Mesenchymal stem cell (in vitro differentiated cells and primary cell): ENCODE data around the gene SNRPD2.

Experiments
- DNase-seq: peaks from one replicate; pipeline ENCODE4 v3.0.0-alpha.2; 2013
- H2AFZ ChIP-seq: one replicate; pipeline ENCODE4 v1.6.1; 2013; ENCODE audit warnings: low read depth, mild to moderate bottlenecking, control low read depth, inconsistent platforms, low read length, moderate library complexity
- H2AK5ac ChIP-seq: 2 replicates; pipeline ENCODE4 v1.6.1; 2013; ENCODE audit warnings: low read length, moderate library complexity, mild to moderate bottlenecking, inconsistent platforms; ENCODE audit not compliant: severe bottlenecking
- H2BK120ac ChIP-seq: one replicate; pipeline ENCODE4 v1.6.1; 2013; ENCODE audit warnings: low read depth, mild to moderate bottlenecking, inconsistent platforms, low read length, moderate library complexity
- H2BK12ac ChIP-seq, 2 experiments: one replicate each; pipeline ENCODE4 v1.6.1; 2013; ENCODE audit warnings: inconsistent platforms in 2 of 2, low read length in 2 of 2, mild to moderate bottlenecking in 2 of 2, moderate library complexity in 2 of 2, control low read depth in 1 of 2
- H2BK15ac ChIP-seq: one replicate; pipeline ENCODE4 v1.6.1; 2013; ENCODE audit warnings: mild to moderate bottlenecking, low read depth, inconsistent platforms; ENCODE audit not compliant: poor library complexity, severe bottlenecking
- H2BK5ac ChIP-seq: 2 replicates; pipeline ENCODE4 v1.6.1; 2013; ENCODE audit warnings: low read depth, mild to moderate bottlenecking, low read length, control low read depth, inconsistent platforms; ENCODE audit not compliant: poor library complexity, severe bottlenecking
- H3K14ac ChIP-seq, 2 experiments: one replicate each; pipeline ENCODE4 v1.6.1; 2013; ENCODE audit warnings: inconsistent platforms in 2 of 2, low read length in 2 of 2, control low read depth in 1 of 2, mild to moderate bottlenecking in 1 of 2, moderate library complexity in 1 of 2
- H3K18ac ChIP-seq, 2 experiments: one replicate each; pipeline ENCODE4 v1.6.1; 2013; ENCODE audit warnings: inconsistent platforms in 2 of 2, low read length in 2 of 2, control low read depth in 1 of 2, low read depth in 1 of 2, mild to moderate bottlenecking in 1 of 2
- H3K23ac ChIP-seq, 2 experiments: one replicate each; pipeline ENCODE4 v1.6.1; 2013; ENCODE audit warnings: inconsistent platforms in 2 of 2, low read length in 2 of 2, mild to moderate bottlenecking in 2 of 2, moderate library complexity in 2 of 2, control low read depth in 1 of 2
- H3K27ac ChIP-seq: 2 replicates; pipeline ENCODE4 v1.5.1; 2013; ENCODE audit warnings: mild to moderate bottlenecking, moderate library complexity, low read length, control low read depth, inconsistent platforms; ENCODE audit not compliant: poor library complexity, severe bottlenecking
- H3K27me3 ChIP-seq, 2 experiments: 2 replicates each; pipeline versions ENCODE4 v1.6.1 to v1.7.0; 2013; ENCODE audit warnings: low read length in 2 of 2, mild to moderate bottlenecking in 2 of 2, moderate library complexity in 2 of 2, control low read depth in 1 of 2, inconsistent platforms in 1 of 2; ENCODE audit not compliant: control insufficient read depth in 1 of 2, insufficient read depth in 1 of 2
- H3K36me3 ChIP-seq, 2 experiments: 2 replicates each; pipeline versions ENCODE4 v1.6.1 to v1.7.0; 2013; ENCODE audit warnings: low read length in 2 of 2, control low read depth in 1 of 2, inconsistent platforms in 1 of 2, low read depth in 1 of 2, mild to moderate bottlenecking in 1 of 2; ENCODE audit not compliant: insufficient read depth in 2 of 2, control insufficient read depth in 1 of 2
- H3K4ac ChIP-seq, 2 experiments: one replicate each; pipeline ENCODE4 v1.6.1; 2013; ENCODE audit warnings: inconsistent platforms in 2 of 2, low read length in 2 of 2, mild to moderate bottlenecking in 2 of 2, moderate library complexity in 2 of 2, control low read depth in 1 of 2, low read depth in 1 of 2
- H3K4me1 ChIP-seq: 2 replicates; pipeline ENCODE4 v1.6.1; 2013; ENCODE audit warnings: low read depth, low read length, control low read depth; ENCODE audit not compliant: control insufficient read depth, insufficient read depth
- H3K4me2 ChIP-seq: 2 replicates; pipeline ENCODE4 v1.6.1; 2013; ENCODE audit warnings: low read length, mild to moderate bottlenecking, inconsistent platforms; ENCODE audit not compliant: poor library complexity, severe bottlenecking
- H3K4me3 ChIP-seq, 2 experiments: 2 replicates each; pipeline versions ENCODE4 v1.5.1 to v1.7.0; 2013; ENCODE audit warnings: low read length in 2 of 2, mild to moderate bottlenecking in 2 of 2, control low read depth in 1 of 2, low read depth in 1 of 2; ENCODE audit not compliant: insufficient read depth in 1 of 2
- H3K79me1 ChIP-seq: replicated peaks from 2 replicates; pipeline ENCODE4 v1.6.1; 2013; ENCODE audit warnings: mild to moderate bottlenecking, control low read depth, low read length, inconsistent platforms; ENCODE audit not compliant: poor library complexity, severe bottlenecking
- H3K9ac ChIP-seq: 2 replicates; pipeline ENCODE4 v1.7.0; 2013; ENCODE audit warnings: mild to moderate bottlenecking, low read length, moderate library complexity
- H3K9me3 ChIP-seq: 2 replicates; pipeline ENCODE4 v1.7.0; 2013; ENCODE audit warnings: mild to moderate bottlenecking, low read length; ENCODE audit not compliant: control insufficient read depth
- H4K8ac ChIP-seq: one replicate; pipeline ENCODE4 v1.6.1; 2013; ENCODE audit warnings: inconsistent platforms, mild to moderate bottlenecking, low read length, moderate library complexity
- H4K91ac ChIP-seq: one replicate; pipeline ENCODE4 v1.6.1; 2013; ENCODE audit warnings: mild to moderate bottlenecking, low read length, inconsistent platforms
- WGBS: methylation state at CpG from one replicate; pipeline ENCODE4 v1.1.7; 2013; ENCODE audit warnings: mixed read lengths; 5-methylcytosine and 5-hydroxymethylcytosine counted together

Gene SNRPD2

DNA sequence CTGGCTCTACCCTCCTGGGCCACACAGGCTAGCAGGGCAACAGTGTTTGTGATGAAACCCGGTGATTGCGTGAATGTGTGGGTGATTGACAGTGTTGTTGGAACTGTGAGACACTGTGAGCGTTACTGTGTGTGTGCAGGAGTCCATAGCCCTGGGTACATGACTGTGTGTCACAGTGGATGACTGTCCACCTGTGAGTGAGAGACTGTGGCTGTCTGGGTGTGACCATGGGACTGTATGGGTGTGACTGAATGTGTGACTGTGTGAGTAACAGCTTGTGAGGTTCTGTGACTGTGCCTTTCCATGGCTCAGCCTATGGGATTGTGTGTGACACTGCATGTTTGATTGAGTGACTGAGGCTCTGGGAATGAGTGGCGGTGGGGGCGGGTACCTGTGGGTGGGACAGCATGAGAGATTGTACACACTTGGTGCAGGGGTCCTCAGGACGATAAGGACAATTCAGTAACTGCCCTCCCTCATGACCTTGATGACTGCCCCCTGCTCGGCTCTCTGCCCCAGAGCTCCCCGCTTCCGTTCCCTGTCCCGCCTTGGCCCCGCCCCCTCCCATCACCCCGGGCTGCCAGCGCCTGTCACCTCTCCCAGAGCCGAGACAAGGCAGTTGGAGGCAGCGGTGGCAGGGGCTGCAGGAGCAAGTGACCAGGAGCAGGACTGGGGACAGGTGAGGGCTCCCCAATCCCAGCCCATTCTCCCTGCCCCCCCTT, 24.0 kb downstream of the SNRPD2 start, which contains the start of gene GIPR:
Gene GIPR, plus strand, starts transcription at position 602 of the 722 bp plus-strand sequence. CDS start 1,300 bp downstream, outside the sequence.
- Histone ChIP-seq H2AK5ac (no peak within 1 kb of the TSS), H2BK120ac (peak within 1 kb of the TSS; percentile 0), H3K36me3 (no peaks in the 10 kb centered on the region), H3K23ac (peak within 1 kb of the TSS in 1 of 2 experiments; percentile 20), H4K91ac (peak within 1 kb of the TSS; percentile 12), H2BK15ac (peak within 1 kb of the TSS; percentile 13), H3K9ac (no peak within 1 kb of the TSS), H3K4me3 (peak within 1 kb of the TSS; percentile 42 to 46), H4K8ac (peak within 1 kb of the TSS; percentile 52), H2BK12ac (peak within 1 kb of the TSS; percentile 1 to 75), H3K4ac (peak within 1 kb of the TSS; percentile 16 to 84), H3K9me3 (no peaks in the 10 kb centered on the region), H3K18ac (peak within 1 kb of the TSS; percentile 57 to 90), H2AFZ (peak within 1 kb of the TSS; percentile 54), H3K4me1 (peaks cover 19% of the 10 kb centered on the region), H3K79me1 (no peaks in the 10 kb centered on the region), H3K27ac (no peak within 1 kb of the TSS), H3K4me2 (peak within 1 kb of the TSS; percentile 66), H3K14ac (peak within 1 kb of the TSS in 1 of 2 experiments; percentile 73), H2BK5ac (no peak within 1 kb of the TSS), H3K27me3 (peaks cover 6 to 64% of the 10 kb centered on the region in 2 experiments)
- 19% methylated on average over 14 of the region's 15 CpGs for WGBS
- DNase-seq, result peak; percentile 68

DNA sequence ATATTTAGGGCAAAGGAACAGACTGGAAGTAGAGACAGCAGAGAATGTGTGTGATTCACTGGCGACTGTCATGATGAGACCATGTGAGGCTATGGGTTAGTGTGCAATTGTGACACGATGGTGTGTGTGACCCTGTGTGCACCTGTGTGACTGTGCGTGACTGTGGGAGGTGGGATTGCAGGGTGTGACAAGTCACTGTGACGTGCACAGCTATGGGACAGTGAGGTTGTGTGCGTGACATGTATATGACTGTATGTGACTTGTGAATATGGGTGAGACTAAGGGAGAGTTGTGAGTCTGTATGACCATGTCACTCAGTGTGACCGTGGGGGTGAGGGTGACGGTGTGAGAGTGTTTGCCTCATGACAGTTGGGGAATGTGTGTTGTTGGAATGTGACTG, 27.2 kb downstream of the SNRPD2 start:
- DNase-seq, result no peak
- WGBS, result 80% methylated on average over 7 of the region's 7 CpGs
- no peak overlapping the region for H3K9ac ChIP-seq
- H3K4me3 ChIP-seq, result no peak overlapping the region
- H3K27me3 ChIP-seq, result peaks cover 19 to 52% of the 10 kb centered on the region in 2 experiments
- H4K91ac ChIP-seq, result peak overlapping the region; percentile 47
- no peak overlapping the region for H3K18ac ChIP-seq
- H4K8ac ChIP-seq, result no peak overlapping the region
- no peak overlapping the region for H2AFZ ChIP-seq
- H3K23ac ChIP-seq, result peak overlapping the region in 1 of 2 experiments; percentile 10
- H2BK5ac ChIP-seq, result no peak overlapping the region
- H3K36me3 ChIP-seq, result no peaks in the 10 kb centered on the region
- no peaks in the 10 kb centered on the region for H3K9me3 ChIP-seq
- H2BK12ac ChIP-seq, result no peak overlapping the region
- H2BK120ac ChIP-seq, result no peak overlapping the region
- H3K27ac ChIP-seq, result no peak overlapping the region
- peaks cover 14% of the 10 kb centered on the region for H3K4me1 ChIP-seq
- H3K4ac ChIP-seq, result no peak overlapping the region
- no peak overlapping the region for H3K4me2 ChIP-seq
- H2BK15ac ChIP-seq, result no peak overlapping the region
- H3K79me1 ChIP-seq, result no peaks in the 10 kb centered on the region
- peak overlapping the region in 1 of 2 experiments; percentile 6 for H3K14ac ChIP-seq
- H2AK5ac ChIP-seq, result no peak overlapping the region

DNA sequence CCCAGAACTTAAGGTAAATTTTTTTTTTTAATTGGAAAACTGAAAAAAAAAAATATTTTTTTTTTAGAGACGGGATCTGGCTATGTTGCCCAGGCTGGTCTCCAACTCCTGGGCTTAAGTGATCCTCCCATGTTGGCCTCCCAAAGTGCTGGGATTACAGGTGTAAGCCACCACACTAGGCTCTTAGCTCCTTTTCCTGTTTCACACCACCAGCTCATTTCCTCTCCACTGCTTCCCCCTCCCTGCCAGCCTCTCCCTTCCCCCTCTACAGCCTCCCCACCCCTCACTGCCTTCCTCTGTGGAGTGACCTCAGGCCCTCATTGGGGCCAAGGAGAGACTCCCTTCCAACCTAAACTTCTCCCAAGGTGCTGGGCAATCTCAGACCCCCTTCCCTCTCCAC, 28.0 kb downstream of the SNRPD2 start:
- no peak overlapping the region for H2BK5ac ChIP-seq
- H3K79me1 ChIP-seq, result no peaks in the 10 kb centered on the region
- no peak overlapping the region for H2BK120ac ChIP-seq
- no peak overlapping the region for H3K23ac ChIP-seq
- WGBS, result 94% methylated on average over 1 of the region's 1 CpG
- H2AFZ ChIP-seq, result no peak overlapping the region
- no peak overlapping the region for H3K4me3 ChIP-seq
- no peak for DNase-seq
- peaks cover 26 to 52% of the 10 kb centered on the region in 2 experiments for H3K27me3 ChIP-seq
- H3K36me3 ChIP-seq, result no peaks in the 10 kb centered on the region
- H2BK12ac ChIP-seq, result no peak overlapping the region
- H3K9me3 ChIP-seq, result no peaks in the 10 kb centered on the region
- no peak overlapping the region for H2BK15ac ChIP-seq
- no peak overlapping the region for H3K18ac ChIP-seq
- no peak overlapping the region for H4K91ac ChIP-seq
- no peak overlapping the region for H3K4me2 ChIP-seq
- no peak overlapping the region for H3K9ac ChIP-seq
- H4K8ac ChIP-seq, result no peak overlapping the region
- no peak overlapping the region for H3K4ac ChIP-seq
- no peak overlapping the region for H2AK5ac ChIP-seq
- H3K14ac ChIP-seq, result no peak overlapping the region
- H3K4me1 ChIP-seq, result peaks cover 8% of the 10 kb centered on the region
- no peak overlapping the region for H3K27ac ChIP-seq

- Histone ChIP-seq H3K18ac (no peak overlapping the region), H4K8ac (no peak overlapping the region)
- 71% methylated on average over 7 of the region's 8 CpGs for WGBS
These were observed 31.1 kb downstream of the SNRPD2 start for GRCh38 chr19:45660636-45661035.

More at GRCh38 chr19:45660636-45661035, 31.1 kb downstream of the SNRPD2 start:
- DNase-seq, result no peak
- no peak overlapping the region for H2AK5ac ChIP-seq
- no peak overlapping the region for H2AFZ ChIP-seq
- H4K91ac ChIP-seq, result no peak overlapping the region
- H3K4me3 ChIP-seq, result no peak overlapping the region
- no peak overlapping the region for H3K4me2 ChIP-seq
- H3K4me1 ChIP-seq, result peaks cover 2% of the 10 kb centered on the region
- no peak overlapping the region for H3K4ac ChIP-seq
- H3K9me3 ChIP-seq, result no peaks in the 10 kb centered on the region
- H3K14ac ChIP-seq, result no peak overlapping the region
- H3K36me3 ChIP-seq, result no peaks in the 10 kb centered on the region
- H2BK120ac ChIP-seq, result no peak overlapping the region
- H3K27me3 ChIP-seq, result peaks cover 29 to 40% of the 10 kb centered on the region in 2 experiments
- no peak overlapping the region for H2BK12ac ChIP-seq
- H3K9ac ChIP-seq, result no peak overlapping the region
- H3K27ac ChIP-seq, result no peak overlapping the region
- no peak overlapping the region for H2BK5ac ChIP-seq
- H2BK15ac ChIP-seq, result no peak overlapping the region
- H3K23ac ChIP-seq, result no peak overlapping the region
- H3K79me1 ChIP-seq, result no peaks in the 10 kb centered on the region
